Measurements from ENCODE around the gene MCTP1. TPM values are rescaled to one million over a fixed set of nuclear protein-coding genes. Genes with fewer than 3 reads are reported as not detected.

Gene MCTP1
- total RNA-seq, 1 experiment from 2014 or later: 2.5 TPM

- Histone ChIP-seq H4K20me1 (ENCODE audit: control insufficient read depth, insufficient read depth, insufficient read length) (no peaks in the 10 kb centered on the region), H3K9me3 (ENCODE audit: control insufficient read depth, low read depth, low read length) (no peaks in the 10 kb centered on the region), H3K27me3 (ENCODE audit: insufficient read depth, low read length) (no peaks in the 10 kb centered on the region), H3K14ac (ENCODE audit: insufficient read depth, low read length) (no peak overlapping the region), H2BK20ac (ENCODE audit: low read depth, low read length, poor library complexity, severe bottlenecking) (no peak overlapping the region), H4K91ac (ENCODE audit: insufficient read length, low read depth, low read length) (no peak overlapping the region), H3K18ac (ENCODE audit: insufficient read length, low read depth, low read length) (no peak overlapping the region), H3K27ac (ENCODE audit: insufficient read length, low read depth, low read length) (no peak overlapping the region), H2AFZ (ENCODE audit: low read length) (no peak overlapping the region), H2BK5ac (ENCODE audit: insufficient read length, low read length) (no peak overlapping the region), H3K79me2 (ENCODE audit: insufficient read depth, low read length) (no peaks in the 10 kb centered on the region), H3K4me1 (ENCODE audit: insufficient read depth, low read length) (no peaks in the 10 kb centered on the region), H4K8ac (replicated peaks; ENCODE audit: insufficient read length, low read depth, low read length) (no peak overlapping the region), H2AK5ac (ENCODE audit: insufficient read length, low read length) (no peak overlapping the region), H2BK120ac (ENCODE audit: low read depth, low read length, poor library complexity, severe bottlenecking) (no peak overlapping the region), H3T11ph (ENCODE audit: low read length) (no peak overlapping the region), H2BK15ac (ENCODE audit: low read depth, low read length) (no peak overlapping the region), H3K23me2 (ENCODE audit: insufficient read length, low read depth, low read length, poor library complexity, severe bottlenecking) (no peaks in the 10 kb centered on the region), H3K23ac (ENCODE audit: insufficient read length, low read depth, low read length) (no peak overlapping the region), H2BK12ac (ENCODE audit: insufficient read length, low read depth, low read length) (no peak overlapping the region), H3K4me2 (ENCODE audit: insufficient read depth, insufficient read length, low read length) (no peak overlapping the region), H3K79me1 (ENCODE audit: insufficient read depth, low read depth, low read length, poor library complexity, severe bottlenecking) (no peaks in the 10 kb centered on the region), H4K5ac (ENCODE audit: insufficient read length, low read depth, low read length) (no peak overlapping the region), H3K9ac (ENCODE audit: extremely low read depth, insufficient read length, low read length) (no peak overlapping the region), H3K56ac (ENCODE audit: insufficient read length, low read depth, low read length) (no peak overlapping the region), H3K4ac (ENCODE audit: low read depth, low read length) (no peak overlapping the region)
- Mint-ChIP-seq H3K4me1 (peaks cover 19 to 24% of the 10 kb centered on the region in 2 experiments), H3K36me3 (ENCODE audit: insufficient read depth in 1 of 3, low read depth in 3 of 3) (no peaks in the 10 kb centered on the region), H3K9me3 (no peaks in the 10 kb centered on the region), H3K4me3 (no peak overlapping the region), H3K27ac (no peak overlapping the region), H3K27me3 (ENCODE audit: low read depth) (no peaks in the 10 kb centered on the region; the same call in 1 of the 2 replicates)
- no peak for TF ChIP-seq CTCF (conservative IDR thresholded peaks at IDR 0.05)
- DNase-seq: no peak
- WGBS (ENCODE audit: extremely low coverage, insufficient read length, low lambda C conversion rate): no CpG with 5 or more reads among the region's 2 CpGs
Observed at GRCh38 chr5:94847726-94848125, 437.2 kb downstream of the MCTP1 start.

All from H9 (cell line).